Astrocyte of the hippocampus (primary cell): ENCODE data around the gene ECPAS.
"Not testable (repeated sequence)": the region's sequence is repeated elsewhere in the genome, so short reads cannot be mapped to it uniquely, and the experiment has no call there.

ENCODE experiments used
- DNase-seq: peaks from one replicate; pipeline ENCODE4 v3.0.0; 2011; ENCODE audit warnings: low read depth, low spot score

Gene ECPAS

DNA sequence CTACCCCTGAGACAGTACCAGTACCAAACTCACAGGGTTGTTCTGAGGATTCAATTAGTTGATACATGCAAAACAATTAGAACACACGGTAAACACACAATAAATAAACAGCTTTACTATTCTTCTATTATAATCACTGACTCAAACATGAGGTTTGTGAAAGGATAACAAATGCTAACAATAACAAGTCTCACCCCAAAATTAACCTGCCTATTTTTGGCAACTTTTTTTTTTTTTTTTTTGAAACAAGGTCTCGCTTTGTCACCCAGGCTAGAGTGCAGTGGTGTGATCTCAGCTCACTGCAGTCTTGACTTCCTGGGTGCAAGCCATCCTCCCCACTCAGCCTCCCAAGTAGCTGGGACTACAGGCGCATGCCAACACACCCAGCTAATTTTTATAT is 6.5 kb downstream of the ECPAS start:
- no peak for DNase-seq

DNA sequence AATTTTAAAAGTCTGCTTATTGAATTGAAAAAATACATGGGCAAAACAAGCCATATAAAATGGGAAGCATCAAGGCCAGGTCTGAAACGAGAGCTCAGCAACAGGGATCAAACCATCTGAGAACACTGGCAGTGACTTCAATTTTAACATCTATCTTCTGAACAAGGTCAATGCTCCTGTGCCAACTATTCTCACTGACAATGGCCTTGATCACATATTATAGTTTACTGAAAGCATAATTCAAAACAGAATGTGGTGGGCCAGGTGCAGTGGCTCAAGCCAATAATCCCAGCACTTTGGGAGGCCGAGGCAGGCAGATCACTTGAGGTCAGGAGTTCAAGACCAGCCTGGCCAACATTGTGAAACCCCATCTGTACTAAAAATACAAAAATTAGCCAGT is 9.0 kb downstream of the ECPAS start:
- no peak for DNase-seq

DNA sequence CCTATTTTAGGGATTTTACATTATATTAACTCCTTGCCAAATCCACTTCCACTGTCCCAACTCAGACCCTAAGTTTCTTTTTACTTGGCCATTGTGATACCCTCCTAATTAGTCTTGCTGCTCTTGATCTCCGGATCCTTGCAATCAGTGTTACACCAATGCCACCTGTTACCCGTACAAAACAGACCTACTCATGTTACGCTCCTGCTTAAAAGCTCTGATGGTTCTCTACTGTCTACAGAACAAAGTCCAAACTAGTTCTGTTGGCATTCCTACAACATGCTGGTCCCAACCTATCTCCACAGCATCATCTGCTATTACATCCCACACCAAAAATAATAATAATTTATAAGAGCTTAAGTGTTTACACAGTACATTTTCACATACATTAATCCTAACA is 9.8 kb downstream of the ECPAS start:
- DNase-seq: no peak

- DNase-seq: no peak
Measured at GRCh38 chr9:111467778-111468367, 16.3 kb downstream of the ECPAS start.

GRCh38 chr9:111463048-111463447 is 21.1 kb downstream of the ECPAS start:
- no peak for DNase-seq

GRCh38 chr9:111458139-111459009 is 25.8 kb downstream of the ECPAS start:
- DNase-seq: no peak

DNA sequence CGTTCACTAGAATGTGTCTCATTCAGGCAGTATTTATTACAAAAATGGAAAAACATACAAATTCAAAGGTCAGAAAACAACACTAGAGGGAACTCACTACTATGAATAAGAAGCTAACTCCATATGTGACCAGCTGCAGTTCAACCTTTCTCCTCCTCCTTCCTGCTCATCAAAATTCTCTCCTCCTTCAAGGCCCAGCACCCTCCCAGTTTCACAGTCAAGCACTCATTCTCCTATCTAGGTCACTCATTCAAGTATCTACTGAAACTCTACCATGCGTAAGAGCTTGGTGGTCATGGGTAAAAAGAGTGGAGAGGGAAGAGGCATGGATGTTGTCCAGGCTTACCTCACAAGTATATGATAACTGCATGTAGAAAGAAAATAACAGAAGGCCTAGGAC is 27.7 kb downstream of the ECPAS start:
- DNase-seq: no peak

DNA sequence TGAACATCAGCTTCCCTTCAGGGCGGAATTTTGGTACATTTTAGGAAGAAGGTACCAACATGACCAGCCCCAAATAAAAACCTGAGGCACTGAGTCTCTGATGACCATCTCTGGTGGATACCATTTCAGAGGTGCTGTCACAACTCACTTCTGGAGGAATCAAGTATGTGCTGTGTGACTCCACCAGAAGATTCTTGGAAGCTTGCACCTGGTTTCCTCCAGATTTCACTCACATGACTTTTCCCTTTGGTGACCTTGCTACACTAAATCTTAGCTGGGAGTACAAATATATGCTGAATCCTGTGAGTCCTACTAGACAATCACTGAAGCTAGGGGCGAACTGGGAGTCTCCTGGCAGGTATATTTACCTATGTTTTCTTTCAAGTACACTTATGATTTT is 28.5 kb downstream of the ECPAS start:
- DNase-seq: no peak

DNA sequence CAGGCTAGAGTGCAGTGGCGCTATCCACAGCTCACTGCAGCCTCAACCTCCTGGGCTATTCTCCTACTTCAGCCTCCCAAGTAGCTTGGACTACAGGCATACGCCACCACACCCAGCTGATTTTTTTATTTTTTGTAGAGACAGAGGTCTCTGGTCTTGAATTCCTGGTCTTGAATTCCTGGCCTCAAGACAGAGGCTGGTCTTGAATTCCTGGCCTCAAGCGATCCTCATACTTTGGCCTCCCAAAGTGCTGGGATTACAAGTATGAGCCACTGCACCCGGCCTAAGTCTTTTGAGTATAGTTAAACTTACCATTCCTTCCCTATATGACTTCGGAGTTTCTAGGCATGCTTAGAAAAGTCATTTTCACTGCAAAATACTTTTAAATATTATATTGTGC is 29.4 kb downstream of the ECPAS start:
- no peak for DNase-seq

DNA sequence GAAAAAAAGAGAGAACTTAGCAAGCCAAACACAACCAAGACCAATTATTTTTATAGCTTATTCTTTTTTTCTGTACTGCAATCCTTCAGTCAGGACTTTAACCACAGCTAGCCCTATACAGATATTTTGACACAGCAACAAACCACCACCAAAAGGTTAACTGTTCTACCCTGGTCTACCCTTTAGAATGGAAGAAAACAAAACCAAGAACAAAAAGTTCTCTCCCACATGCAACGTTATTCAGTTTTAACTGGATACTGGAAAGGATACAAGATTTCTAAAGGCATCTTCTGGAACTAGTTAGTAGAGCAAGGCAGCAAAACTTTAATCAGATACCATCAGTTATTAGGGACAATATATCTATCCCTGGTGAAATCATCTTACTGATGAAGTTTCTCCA is 32.6 kb downstream of the ECPAS start:
- DNase-seq: peak; percentile 16

- no peak for DNase-seq
Measured at GRCh38 chr9:111450124-111450523, 34.1 kb downstream of the ECPAS start.

DNA sequence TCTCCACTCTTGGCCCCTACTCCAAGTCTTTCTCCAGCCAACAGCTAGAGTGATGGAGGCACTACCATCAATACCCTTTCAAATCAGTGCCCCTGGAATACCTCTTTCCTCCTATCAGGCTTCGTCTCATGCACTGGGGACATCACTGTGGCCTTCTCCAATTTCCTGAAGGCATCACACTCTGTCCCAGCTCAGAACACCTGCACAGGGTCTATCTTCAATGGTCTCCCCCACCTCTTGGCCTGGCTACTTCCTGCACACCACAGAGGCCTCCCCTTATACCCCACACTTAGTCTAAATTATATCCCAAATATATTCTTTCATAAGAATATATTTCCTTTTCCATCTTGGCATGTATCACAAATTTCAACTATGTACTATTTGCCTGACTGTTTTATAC is 34.5 kb downstream of the ECPAS start:
- no peak for DNase-seq

- not testable (repeated sequence) for DNase-seq
Measured at GRCh38 chr9:111445799-111446198, 38.4 kb downstream of the ECPAS start.

GRCh38 chr9:111443454-111443853 is 40.7 kb downstream of the ECPAS start:
- no peak for DNase-seq

DNA sequence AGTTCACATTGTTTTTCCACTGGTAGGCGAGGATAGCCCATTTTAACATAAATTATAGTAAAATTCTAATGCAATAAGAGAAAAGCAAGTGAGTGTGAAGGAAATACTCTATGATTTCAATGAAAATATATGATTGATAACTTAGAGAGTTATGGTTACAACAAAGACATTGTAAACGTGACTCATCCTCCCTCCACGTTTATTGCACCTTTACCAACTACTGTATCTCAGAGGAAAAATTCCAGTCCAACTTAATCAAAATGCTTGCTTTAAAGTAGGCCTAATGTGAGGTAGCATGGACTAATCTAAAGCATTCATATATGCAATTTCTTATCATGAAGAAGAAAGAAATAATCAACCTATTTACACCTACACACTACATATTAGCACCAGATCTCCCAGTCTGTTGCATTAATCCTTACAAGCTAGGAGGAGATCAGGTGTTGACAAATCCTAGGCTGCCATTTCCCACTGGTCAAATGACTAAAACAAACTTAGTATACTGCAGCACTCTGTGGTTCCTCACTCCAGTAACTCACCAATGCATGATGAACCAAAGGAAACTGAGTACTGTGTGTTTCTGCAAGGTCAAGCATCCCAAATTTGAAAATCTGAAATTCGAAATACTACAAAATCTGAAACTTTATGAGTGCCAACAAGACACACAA is 41.7 kb downstream of the ECPAS start:
- no peak for DNase-seq

GRCh38 chr9:111440226-111440625 is 44.0 kb downstream of the ECPAS start:
- no peak for DNase-seq

DNA sequence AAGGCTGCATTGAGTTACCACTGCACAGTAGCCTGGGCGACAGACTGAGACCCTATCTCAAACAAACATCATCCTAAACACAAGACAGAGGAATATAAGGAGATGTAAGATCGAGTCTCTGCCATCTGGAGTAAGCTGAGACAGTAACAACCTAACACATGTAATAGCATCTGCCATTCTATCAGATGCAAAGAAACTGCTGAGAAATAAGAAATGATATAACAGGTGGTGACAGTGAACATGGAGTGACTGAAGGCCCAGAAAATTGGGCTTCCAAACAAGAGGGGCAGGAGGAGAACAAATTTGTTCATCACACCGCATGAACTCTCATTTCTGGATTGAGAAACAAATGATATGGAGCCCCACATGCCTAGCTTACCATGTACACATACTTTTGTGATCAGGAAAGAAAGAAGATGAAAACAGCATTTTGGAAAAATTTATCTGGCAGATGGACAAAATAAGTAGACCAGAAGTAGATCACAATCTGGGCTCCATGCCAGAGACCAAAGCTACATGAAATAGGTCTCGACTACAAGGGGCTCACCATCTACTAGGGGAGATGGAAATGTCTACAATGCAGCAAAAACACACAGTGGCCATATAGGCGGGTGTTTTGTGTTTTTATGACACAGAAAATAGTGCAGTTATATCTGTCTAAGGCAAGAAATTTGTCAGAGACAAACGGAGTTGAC is 45.5 kb downstream of the ECPAS start:
- DNase-seq: peak; percentile 56

DNA sequence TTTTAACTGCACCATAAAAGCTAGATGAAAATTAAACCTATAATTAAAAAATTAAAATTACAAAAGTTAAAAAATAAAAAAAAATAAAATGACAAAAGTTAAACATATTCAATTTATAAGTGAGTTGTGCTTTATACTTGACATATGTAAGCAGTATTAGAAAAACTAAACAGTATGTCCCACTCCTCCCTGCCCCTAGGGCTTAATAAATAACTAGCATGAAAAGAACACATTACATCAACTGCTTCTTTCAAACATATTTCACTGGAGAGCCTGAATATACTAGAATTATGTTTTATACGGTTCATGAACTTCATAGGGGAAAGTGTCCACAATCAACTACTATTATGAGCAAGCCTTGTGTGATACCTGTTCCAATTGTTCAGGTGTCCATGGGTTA is 47.6 kb downstream of the ECPAS start:
- no peak for DNase-seq

DNA sequence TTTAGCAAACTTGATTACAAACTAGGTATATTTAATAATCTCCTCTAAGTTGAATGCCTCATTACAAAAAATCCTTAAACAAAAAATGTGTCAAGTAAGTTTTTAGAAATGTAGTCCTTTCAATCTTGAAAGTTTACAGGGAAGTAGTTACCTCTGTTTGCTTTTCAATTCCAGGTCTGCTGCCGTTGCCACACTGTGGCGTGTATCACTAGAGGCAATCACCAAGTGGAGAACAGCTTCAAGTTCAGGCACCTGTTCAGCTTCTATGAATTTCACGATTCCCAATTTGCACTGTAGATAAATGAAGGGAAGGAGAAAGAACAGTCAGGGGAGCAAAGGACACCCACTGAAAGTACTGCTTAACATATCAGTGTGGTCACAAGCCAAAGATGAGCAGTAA is 51.1 kb downstream of the ECPAS start:
- DNase-seq: no peak

DNA sequence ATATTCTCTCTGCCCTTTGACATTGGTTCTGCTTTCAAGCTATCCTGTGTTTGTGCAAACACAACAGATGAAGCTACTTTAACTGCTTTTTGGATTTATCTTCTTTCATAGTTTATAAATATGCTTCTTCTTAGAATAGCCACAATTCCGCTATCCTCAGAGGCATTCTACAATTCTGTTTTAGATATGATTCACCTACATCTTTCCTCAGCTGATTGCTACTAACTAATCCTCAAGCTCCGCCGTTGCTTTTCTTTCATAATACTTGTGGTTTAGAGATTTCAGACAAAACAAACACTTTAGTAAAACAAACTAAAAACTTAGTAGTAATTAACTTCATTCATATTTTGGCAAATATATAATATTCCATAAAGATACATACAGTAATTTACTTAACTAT is 52.5 kb downstream of the ECPAS start:
- peak; percentile 14 for DNase-seq

DNA sequence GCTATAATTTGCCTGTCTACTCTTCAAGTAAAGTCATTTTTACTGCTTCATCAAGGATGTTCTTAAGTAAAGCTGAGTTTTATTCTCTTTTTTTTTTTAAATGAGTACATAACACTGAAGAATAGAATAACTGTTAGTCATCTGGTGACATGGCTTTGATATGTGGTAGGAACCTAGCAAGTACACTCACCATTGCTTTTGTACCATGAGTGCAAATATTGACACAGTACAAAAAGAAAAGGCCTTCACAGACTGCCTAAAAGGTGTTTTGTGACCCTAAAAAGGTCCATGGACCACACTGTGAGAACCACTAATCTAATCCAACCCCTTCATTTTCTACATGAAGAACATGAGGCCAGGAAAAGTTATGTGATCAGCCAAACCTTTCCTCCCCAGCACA is 55.0 kb downstream of the ECPAS start:
- DNase-seq: no peak

- peak; percentile 24 for DNase-seq
Measured at GRCh38 chr9:111427186-111427585, 57.0 kb downstream of the ECPAS start.
